ENCODE data around the gene ZNF627. TPM values are rescaled to one million over a fixed set of nuclear protein-coding genes. Genes with fewer than 3 reads are reported as not detected.

ZNF627 gene
- total RNA-seq, 1 donor from 2014 or later, result 33.6 TPM

GRCh38 chr19:11639245-11639601 lies 41.9 kb downstream of the ZNF627 start:
- no peak for TF ChIP-seq CTCF (IDR thresholded peaks at IDR 0.05; ENCODE audit: unreplicated experiment)
- DNase-seq (ENCODE audit: low spot score, unreplicated experiment), result no peak
- Mint-ChIP-seq H3K27me3 (no peaks in the 10 kb centered on the region), H3K4me3 (ENCODE audit: low read depth) (peak overlapping the region; percentile 88), H3K4me1 (ENCODE audit: low read depth) (no peaks in the 10 kb centered on the region), H3K36me3 (ENCODE audit: insufficient read depth) (peaks cover 4% of the 10 kb centered on the region), H3K27ac (peak overlapping the region; percentile 99), H3K9me3 (ENCODE audit: low read depth) (peaks cover 4% of the 10 kb centered on the region)

DNA sequence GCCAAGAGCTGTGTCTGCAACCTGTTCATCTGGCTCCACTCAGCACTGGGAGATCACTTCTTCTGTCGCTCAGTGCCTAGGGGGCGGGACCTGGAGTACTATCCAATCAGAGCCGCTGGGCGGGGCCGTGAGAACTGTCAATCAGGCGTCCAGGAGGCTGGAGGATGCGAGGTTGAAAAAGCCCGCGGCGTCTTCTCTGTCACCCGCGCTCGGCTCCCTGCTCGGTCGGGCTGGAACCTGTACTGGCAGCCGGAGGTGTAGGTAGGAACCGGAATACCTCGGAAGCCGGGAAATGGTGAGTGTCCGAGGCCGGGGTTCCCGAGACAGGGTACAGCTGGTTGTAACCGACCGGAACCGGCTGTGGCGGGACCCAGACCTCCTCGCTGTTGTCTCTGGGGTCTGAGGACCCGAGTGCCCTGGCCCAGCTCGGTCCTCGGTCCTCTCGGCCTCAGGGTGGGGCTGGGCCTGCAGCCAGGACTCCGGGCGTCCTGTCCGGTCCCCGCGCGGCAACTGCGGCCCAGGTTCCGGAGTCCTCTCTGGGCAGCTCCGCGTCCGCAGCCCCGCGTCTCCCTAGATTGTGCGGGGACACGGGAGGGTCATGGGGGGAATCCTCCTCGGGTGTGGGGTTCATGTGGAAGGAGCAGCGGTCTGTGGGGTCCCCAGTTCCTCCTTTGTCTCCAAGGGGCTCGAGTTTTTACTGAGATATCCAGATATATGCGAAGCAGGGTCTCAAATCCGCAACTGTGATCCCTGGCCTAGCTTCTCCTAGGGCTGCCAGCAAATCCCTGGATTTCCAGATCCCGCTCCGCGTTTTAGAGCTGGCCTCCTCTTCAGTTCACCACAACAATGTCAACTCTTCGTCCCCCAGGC lies 42.6 kb downstream of the ZNF627 start:
- no peak for TF ChIP-seq CTCF (IDR thresholded peaks at IDR 0.05; ENCODE audit: unreplicated experiment)
- H3K36me3 Mint-ChIP-seq (ENCODE audit: insufficient read depth), result peaks cover 8% of the 10 kb centered on the region

DNA sequence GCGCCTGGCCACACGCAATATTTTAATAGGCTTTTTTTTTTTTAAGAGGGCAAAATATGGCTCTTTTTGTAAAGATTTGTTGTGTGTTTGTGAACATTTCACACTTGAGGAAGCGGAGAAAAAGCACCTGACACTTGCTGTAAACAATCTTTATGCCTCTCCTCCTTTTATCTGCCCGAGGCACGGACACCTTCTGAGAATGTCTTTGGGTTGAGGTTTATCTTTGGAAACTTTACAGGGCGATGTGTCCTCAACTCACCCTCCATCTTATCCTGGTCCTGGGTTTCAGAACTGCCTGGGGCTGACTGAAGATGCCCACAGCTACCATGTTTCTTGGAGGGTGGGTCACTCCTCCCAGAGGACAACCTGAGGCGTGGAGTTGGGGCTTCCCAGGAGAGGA lies 44.0 kb downstream of the ZNF627 start:
- no peak overlapping the region for H3K27ac Mint-ChIP-seq
- no peak for TF ChIP-seq CTCF (IDR thresholded peaks at IDR 0.05; ENCODE audit: unreplicated experiment)
- peaks cover 9% of the 10 kb centered on the region for H3K9me3 Mint-ChIP-seq (ENCODE audit: low read depth)
- H3K27me3 Mint-ChIP-seq, result no peaks in the 10 kb centered on the region
- H3K4me3 Mint-ChIP-seq (ENCODE audit: low read depth), result no peak overlapping the region
- DNase-seq (ENCODE audit: low spot score, unreplicated experiment), result no peak
- peaks cover 13% of the 10 kb centered on the region for H3K36me3 Mint-ChIP-seq (ENCODE audit: insufficient read depth)
- H3K4me1 Mint-ChIP-seq (ENCODE audit: low read depth), result no peaks in the 10 kb centered on the region

More for the DNA sequence above, 42.6 kb downstream of the ZNF627 start:
- Mint-ChIP-seq H3K27me3 (no peaks in the 10 kb centered on the region), H3K4me1 (ENCODE audit: low read depth) (no peaks in the 10 kb centered on the region), H3K9me3 (ENCODE audit: low read depth) (peaks cover 4% of the 10 kb centered on the region), H3K4me3 (ENCODE audit: low read depth) (peak overlapping the region; percentile 88), H3K27ac (peak overlapping the region; percentile 99)
- peak; percentile 95 for DNase-seq (ENCODE audit: low spot score, unreplicated experiment)

DNA sequence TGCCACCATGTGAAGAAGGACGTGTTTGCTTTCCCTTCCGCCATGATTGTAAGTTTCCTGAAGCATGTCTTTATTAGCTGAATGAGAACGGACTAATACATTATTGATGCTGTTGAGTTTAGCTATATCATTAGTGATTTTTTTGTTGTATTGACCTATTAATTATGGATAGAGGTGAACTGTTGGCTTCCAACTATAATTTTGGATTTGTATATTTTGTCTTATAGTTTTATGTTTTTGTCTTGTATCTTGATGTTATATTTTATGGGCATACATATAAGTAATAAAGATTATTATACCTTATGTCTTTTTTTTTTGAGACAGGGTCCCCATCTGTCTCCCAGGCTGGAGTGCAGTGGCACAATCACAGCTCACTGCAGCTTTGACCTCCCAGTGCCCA lies 45.6 kb downstream of the ZNF627 start:
- TF ChIP-seq CTCF (IDR thresholded peaks at IDR 0.05; ENCODE audit: unreplicated experiment), result no peak
- no peak overlapping the region for H3K4me3 Mint-ChIP-seq (ENCODE audit: low read depth)
- peaks cover 18% of the 10 kb centered on the region for H3K9me3 Mint-ChIP-seq (ENCODE audit: low read depth)
- no peaks in the 10 kb centered on the region for H3K27me3 Mint-ChIP-seq
- peaks cover 25% of the 10 kb centered on the region for H3K36me3 Mint-ChIP-seq (ENCODE audit: insufficient read depth)
- DNase-seq (ENCODE audit: low spot score, unreplicated experiment), result no peak
- H3K27ac Mint-ChIP-seq, result no peak overlapping the region
- no peaks in the 10 kb centered on the region for H3K4me1 Mint-ChIP-seq (ENCODE audit: low read depth)

DNA sequence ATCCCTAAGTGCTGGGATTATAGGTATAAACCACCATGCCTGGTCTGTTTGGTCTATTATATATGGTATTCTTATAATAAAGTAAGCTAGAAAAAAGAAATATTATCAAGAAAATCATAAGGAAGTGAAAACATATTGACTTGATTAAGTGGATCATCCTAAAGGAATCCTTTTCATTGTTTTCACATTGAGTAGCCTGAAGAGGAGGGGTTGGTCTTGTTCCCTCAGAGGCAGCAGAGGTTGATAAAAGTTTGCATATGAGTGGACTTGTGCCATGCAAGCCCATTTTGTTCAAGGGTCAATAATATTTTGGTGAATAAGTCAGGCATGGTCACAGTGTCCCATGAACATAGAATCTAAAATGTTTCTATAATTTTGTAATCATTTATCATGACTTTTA lies 52.7 kb downstream of the ZNF627 start:
- Mint-ChIP-seq H3K4me3 (ENCODE audit: low read depth) (no peak overlapping the region), H3K9me3 (ENCODE audit: low read depth) (peaks cover 53% of the 10 kb centered on the region), H3K36me3 (ENCODE audit: insufficient read depth) (peaks cover 72% of the 10 kb centered on the region), H3K27ac (no peak overlapping the region), H3K4me1 (ENCODE audit: low read depth) (no peaks in the 10 kb centered on the region), H3K27me3 (no peaks in the 10 kb centered on the region)
- no peak for TF ChIP-seq CTCF (IDR thresholded peaks at IDR 0.05; ENCODE audit: unreplicated experiment)
- no peak for DNase-seq (ENCODE audit: low spot score, unreplicated experiment)

Data from progenitor cell of endocrine pancreas (in vitro differentiated cells).